HepG2 (cell line): ENCODE measurements around the gene EVL. TPM values are rescaled to one million over a fixed set of nuclear protein-coding genes. Genes with fewer than 3 reads are reported as not detected.

ENCODE experiments used
- ATAC-seq: fragments of 200-7000 bp; cut with Tn5 transposase; 3 replicates; pipeline ENCODE4 v1.9.1; 2020; ENCODE audit warnings: mild to moderate bottlenecking, moderate library complexity
- BruUV-seq: library from RNA; stranded (reverse); fragments of 400-500 nt; replicated peaks from 2 replicates; lab custom pipeline; 2021; lab: Mats Ljungman, UMichigan
- CTCF ChIA-PET: fragments of 300-600 bp; formaldehyde crosslinking; extraction: SDS; loops from one replicate; lab custom pipeline; 2021; ENCODE audit warnings: low total read pairs, inconsistent platforms, low intra/inter-chr PET ratio; lab: Yijun Ruan, JAX
- POLR2A ChIA-PET: fragments of 350-600 bp; sonication (Branson Sonifier 250); formaldehyde crosslinking; loops from one replicate; lab custom pipeline; 2020; ENCODE audit warnings: antibody characterized with exemption, inconsistent platforms; lab: Yijun Ruan, JAX
- DNase-seq: peaks from one replicate; pipeline ENCODE4 v3.0.0-alpha.2; 2015; ENCODE audit warnings: low spot score
- FAIRE-seq: peaks from 3 replicates; lab custom pipeline; 2011; peaks lifted over from hg19 to GRCh38; lab: Jason Lieb, UNC
- H2AFZ ChIP-seq: one replicate; pipeline ENCODE4 v1.6.1; 2011; ENCODE audit warnings: low read length, inconsistent platforms
- H3K27ac ChIP-seq: fragments of 300-600 bp; 3 replicates; pipeline ENCODE4 v1.8.0; 2011; ENCODE audit warnings: mixed run types, mild to moderate bottlenecking, mixed read lengths, low read length, inconsistent platforms; ENCODE audit not compliant: insufficient read depth; ENCODE audit errors: extremely low read length
- H3K27me3 ChIP-seq, 2 experiments: fragments of 200-600 bp in 1 of 2; 2 replicates in 1 of 2; 3 replicates in 1 of 2; pipeline versions ENCODE4 v1.6.0 to v1.8.0; 2011; ENCODE audit warnings: low read length in 2 of 2, mild to moderate bottlenecking in 2 of 2, moderate library complexity in 2 of 2, inconsistent platforms in 1 of 2; ENCODE audit not compliant: insufficient read depth in 2 of 2, control insufficient read depth in 1 of 2
- H3K36me3 ChIP-seq, 2 experiments: fragments of 200-600 bp in 1 of 2; replicated peaks in 1 of 2; 2 replicates in 1 of 2; 3 replicates in 1 of 2; pipeline versions ENCODE4 v1.5.1 to v1.8.0; 2011; ENCODE audit warnings: low read length in 2 of 2, inconsistent platforms in 1 of 2; ENCODE audit not compliant: insufficient read depth in 2 of 2, control insufficient read depth in 1 of 2
- H3K4me1 ChIP-seq: 2 replicates; pipeline ENCODE4 v1.5.1; 2012; ENCODE audit warnings: low read length, inconsistent platforms; ENCODE audit not compliant: insufficient read depth
- H3K4me2 ChIP-seq: 2 replicates; pipeline ENCODE4 v1.6.0; 2011; ENCODE audit warnings: low read depth, low read length, inconsistent platforms
- H3K4me3 ChIP-seq, 3 experiments: fragments of 200-600 bp in 1 of 3; sonication (generic), shearing (Covaris generic) in 1 of 3; replicated peaks in 1 of 3; 2 replicates each; pipeline ENCODE4 v1.5.1; 2011 to 2016; ENCODE audit warnings: low read length in 3 of 3, inconsistent platforms in 2 of 3, low read depth in 2 of 3, mild to moderate bottlenecking in 2 of 3, control low read depth in 1 of 3, mixed read lengths in 1 of 3; ENCODE audit not compliant: insufficient read depth in 1 of 3
- H3K79me2 ChIP-seq: one replicate; pipeline ENCODE4 v1.6.1; 2011; ENCODE audit warnings: low read length, inconsistent platforms; ENCODE audit not compliant: insufficient read depth
- H3K9ac ChIP-seq: 2 replicates; pipeline ENCODE4 v1.6.0; 2011; ENCODE audit warnings: mild to moderate bottlenecking, low read depth, low read length, inconsistent platforms; ENCODE audit not compliant: insufficient read depth
- H3K9me3 ChIP-seq: 2 replicates; pipeline ENCODE4 v1.5.1; 2012; ENCODE audit warnings: mild to moderate bottlenecking, low read length
- H4K20me1 ChIP-seq: 2 replicates; pipeline ENCODE4 v1.6.0; 2011; ENCODE audit warnings: inconsistent platforms, mild to moderate bottlenecking, low read length, moderate library complexity; ENCODE audit not compliant: insufficient read depth
- CBFB ChIP-seq: sonication (generic); formaldehyde crosslinking; IDR thresholded peaks from 2 replicates; pipeline ENCODE4 v1.4.0; 2020; ENCODE audit warnings: missing genetic modification reagents
- FOXJ3 ChIP-seq: sonication (generic); formaldehyde crosslinking; IDR thresholded peaks from 2 replicates; pipeline ENCODE4 v1.4.0; 2020; ENCODE audit warnings: missing genetic modification reagents, mild to moderate bottlenecking, borderline replicate concordance
- HNF4A ChIP-seq: sonication (generic); formaldehyde crosslinking; IDR thresholded peaks from 2 replicates; pipeline ENCODE4 v1.4.0; 2020; ENCODE audit warnings: missing genetic modification reagents
- IRF2 ChIP-seq: IDR thresholded peaks from 2 replicates; pipeline ENCODE4 v1.6.1; 2018; ENCODE audit warnings: missing genetic modification reagents, missing compliant biosample characterization
- KLF6 ChIP-seq: IDR thresholded peaks from 2 replicates; pipeline ENCODE4 v1.8.0; 2016; ENCODE audit warnings: missing biosample characterization, missing genetic modification reagents
- PRPF4 ChIP-seq: fragments of 200-400 bp; formaldehyde crosslinking; IDR thresholded peaks from 2 replicates; pipeline ENCODE4 v1.6.1; 2016; ENCODE audit warnings: low read length, low read depth; ENCODE audit not compliant: poor library complexity, severe bottlenecking
- ZNF138 ChIP-seq: sonication (generic); formaldehyde crosslinking; IDR thresholded peaks from 2 replicates; pipeline ENCODE4 v1.5.0; 2020; ENCODE audit warnings: mild to moderate bottlenecking, low read depth, missing genetic modification reagents
- ZNF333 ChIP-seq: sonication (generic); formaldehyde crosslinking; IDR thresholded peaks from 2 replicates; pipeline ENCODE4 v1.4.0; 2020; ENCODE audit warnings: mild to moderate bottlenecking, missing genetic modification reagents, borderline replicate concordance
- WGBS: methylation state at CpG from one replicate; pipeline ENCODE4 v1.1.6; 2017; ENCODE audit warnings: low lambda C conversion rate; 5-methylcytosine and 5-hydroxymethylcytosine counted together
- in situ Hi-C: cut with HindIII; loops from 2 replicates; pipeline ENCODE4 v1.10.0; 2017; ENCODE audit warnings: low pct_unique_long_range_greater_than_20kb; ENCODE audit not compliant: extremely low pct_ligation_motif_present
- intact Hi-C: fragments of 100-400 bp; cut with micrococcal nuclease; formaldehyde crosslinking; loops from one replicate; pipeline ENCODE4 v1.10.0; 2022; ENCODE audit not compliant: unreplicated experiment
- polyA plus RNA-seq, 8 experiments: library from polyadenylated mRNA; depleted of rRNA in 3 of 8; stranded (reverse) in 7 of 8; unstranded in 1 of 8; fragments of >200 nt; fragmentation: Illumina TruSeq in 4 of 8; extraction: Trizol in 4 of 8; gene quantifications; 2 replicates each; pipeline versions ENCODE4 v1.2.1 to v1.2.3, GENCODE V29; 2011 to 2016; ENCODE audit warnings: low read depth in 4 of 8, missing spikeins in 1 of 8, mixed read lengths in 1 of 8; ENCODE audit not compliant: insufficient read depth in 1 of 8
- total RNA-seq, 5 experiments: library from RNA; depleted of rRNA; stranded (reverse); fragments of >200 nt; fragmentation: Illumina TruSeq; extraction: Trizol; gene quantifications; 2 replicates each; pipeline ENCODE4 v1.2.3, GENCODE V29; 2016; ENCODE audit warnings: low read depth in 1 of 5
- TF ChIP-seq, protein P1 (sequence below): sonication (generic); formaldehyde crosslinking; conservative IDR thresholded peaks from 2 replicates; pipeline ENCODE4 v1.4.0; 2020; ENCODE audit warnings: mild to moderate bottlenecking, missing genetic modification reagents, moderate library complexity
- TF ChIP-seq, protein P2 (sequence below): IDR thresholded peaks from 2 replicates; pipeline ENCODE4 v1.6.1; 2018; ENCODE audit warnings: missing genetic modification reagents, mild to moderate bottlenecking, missing compliant biosample characterization
- TF ChIP-seq, protein P3 (sequence below): IDR thresholded peaks from 2 replicates; pipeline ENCODE4 v1.6.1; 2012; ENCODE audit warnings: low read depth, low read length, improper control_type of control experiment
- TF ChIP-seq, protein P4 (sequence below): sonication (generic); formaldehyde crosslinking; IDR thresholded peaks from 2 replicates; pipeline ENCODE4 v1.4.0; 2020; ENCODE audit warnings: missing genetic modification reagents, mild to moderate bottlenecking, borderline replicate concordance

The EVL gene
- total and polyA plus RNA-seq, 2 of the 13 experiments (the other 11 are each of a cell fraction or from before 2014, with no cell fraction given), result 15.1 to 31.2 TPM

DNA sequence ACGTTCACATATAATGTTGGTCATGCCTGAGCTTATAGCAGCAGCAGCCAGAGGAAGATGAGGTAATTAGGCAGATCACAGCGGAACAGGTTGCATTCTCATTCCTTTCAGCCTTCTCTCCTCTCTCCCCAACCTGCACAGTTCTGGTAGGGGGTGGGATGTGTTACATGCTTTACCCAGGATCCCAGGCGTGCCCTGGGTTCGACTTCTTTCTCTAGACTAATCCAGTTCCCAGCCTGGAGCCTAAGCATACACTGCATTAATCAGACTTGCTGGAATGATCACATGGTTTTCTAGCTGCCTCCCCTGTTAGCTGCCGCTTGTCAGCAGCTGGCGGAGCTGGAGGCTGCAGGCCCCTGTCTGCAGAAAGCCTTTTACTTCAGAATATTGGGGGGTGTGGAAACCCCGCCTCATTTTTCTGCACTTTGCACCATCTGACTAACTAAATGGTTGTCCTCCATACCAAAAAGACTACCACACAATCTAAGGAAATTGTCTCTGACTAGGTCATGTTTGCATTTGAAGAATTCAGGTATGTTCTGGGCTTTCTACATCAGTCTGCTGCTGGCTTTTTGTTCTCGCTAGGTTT lies 46.0 kb upstream of the EVL start:
- peak; percentile 65 for FAIRE-seq
- TF ChIP-seq PRPF4 (no peak), HNF4A (peak; percentile 52; the same call in 1 of the 2 replicates), KLF6 (CRISPR knock-in tag) (no peak), IRF2 (CRISPR knock-in tag) (no peak), ZNF333 (CRISPR knock-in tag) (no peak), ZNF138 (CRISPR knock-in tag) (no peak), FOXJ3 (CRISPR knock-in tag) (no peak), CBFB (no peak)
- TF ChIP-seq, protein P1, sequence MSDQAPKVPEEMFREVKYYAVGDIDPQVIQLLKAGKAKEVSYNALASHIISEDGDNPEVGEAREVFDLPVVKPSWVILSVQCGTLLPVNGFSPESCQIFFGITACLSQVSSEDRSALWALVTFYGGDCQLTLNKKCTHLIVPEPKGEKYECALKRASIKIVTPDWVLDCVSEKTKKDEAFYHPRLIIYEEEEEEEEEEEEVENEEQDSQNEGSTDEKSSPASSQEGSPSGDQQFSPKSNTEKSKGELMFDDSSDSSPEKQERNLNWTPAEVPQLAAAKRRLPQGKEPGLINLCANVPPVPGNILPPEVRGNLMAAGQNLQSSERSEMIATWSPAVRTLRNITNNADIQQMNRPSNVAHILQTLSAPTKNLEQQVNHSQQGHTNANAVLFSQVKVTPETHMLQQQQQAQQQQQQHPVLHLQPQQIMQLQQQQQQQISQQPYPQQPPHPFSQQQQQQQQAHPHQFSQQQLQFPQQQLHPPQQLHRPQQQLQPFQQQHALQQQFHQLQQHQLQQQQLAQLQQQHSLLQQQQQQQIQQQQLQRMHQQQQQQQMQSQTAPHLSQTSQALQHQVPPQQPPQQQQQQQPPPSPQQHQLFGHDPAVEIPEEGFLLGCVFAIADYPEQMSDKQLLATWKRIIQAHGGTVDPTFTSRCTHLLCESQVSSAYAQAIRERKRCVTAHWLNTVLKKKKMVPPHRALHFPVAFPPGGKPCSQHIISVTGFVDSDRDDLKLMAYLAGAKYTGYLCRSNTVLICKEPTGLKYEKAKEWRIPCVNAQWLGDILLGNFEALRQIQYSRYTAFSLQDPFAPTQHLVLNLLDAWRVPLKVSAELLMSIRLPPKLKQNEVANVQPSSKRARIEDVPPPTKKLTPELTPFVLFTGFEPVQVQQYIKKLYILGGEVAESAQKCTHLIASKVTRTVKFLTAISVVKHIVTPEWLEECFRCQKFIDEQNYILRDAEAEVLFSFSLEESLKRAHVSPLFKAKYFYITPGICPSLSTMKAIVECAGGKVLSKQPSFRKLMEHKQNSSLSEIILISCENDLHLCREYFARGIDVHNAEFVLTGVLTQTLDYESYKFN (CRISPR knock-in tag), result 0 out of 2 replicates have a peak, but pooled peaks have one; percentile 25
- TF ChIP-seq, protein P2, sequence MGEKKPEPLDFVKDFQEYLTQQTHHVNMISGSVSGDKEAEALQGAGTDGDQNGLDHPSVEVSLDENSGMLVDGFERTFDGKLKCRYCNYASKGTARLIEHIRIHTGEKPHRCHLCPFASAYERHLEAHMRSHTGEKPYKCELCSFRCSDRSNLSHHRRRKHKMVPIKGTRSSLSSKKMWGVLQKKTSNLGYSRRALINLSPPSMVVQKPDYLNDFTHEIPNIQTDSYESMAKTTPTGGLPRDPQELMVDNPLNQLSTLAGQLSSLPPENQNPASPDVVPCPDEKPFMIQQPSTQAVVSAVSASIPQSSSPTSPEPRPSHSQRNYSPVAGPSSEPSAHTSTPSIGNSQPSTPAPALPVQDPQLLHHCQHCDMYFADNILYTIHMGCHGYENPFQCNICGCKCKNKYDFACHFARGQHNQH, result no peak
- TF ChIP-seq, protein P3, sequence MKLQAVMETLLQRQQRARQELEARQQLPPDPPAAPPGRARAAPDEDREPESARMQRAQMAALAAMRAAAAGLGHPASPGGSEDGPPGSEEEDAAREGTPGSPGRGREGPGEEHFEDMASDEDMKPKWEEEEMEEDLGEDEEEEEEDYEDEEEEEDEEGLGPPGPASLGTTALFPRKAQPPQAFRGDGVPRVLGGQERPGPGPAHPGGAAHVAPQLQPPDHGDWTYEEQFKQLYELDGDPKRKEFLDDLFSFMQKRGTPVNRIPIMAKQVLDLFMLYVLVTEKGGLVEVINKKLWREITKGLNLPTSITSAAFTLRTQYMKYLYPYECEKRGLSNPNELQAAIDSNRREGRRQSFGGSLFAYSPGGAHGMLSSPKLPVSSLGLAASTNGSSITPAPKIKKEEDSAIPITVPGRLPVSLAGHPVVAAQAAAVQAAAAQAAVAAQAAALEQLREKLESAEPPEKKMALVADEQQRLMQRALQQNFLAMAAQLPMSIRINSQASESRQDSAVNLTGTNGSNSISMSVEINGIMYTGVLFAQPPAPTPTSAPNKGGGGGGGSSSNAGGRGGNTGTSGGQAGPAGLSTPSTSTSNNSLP, result 0 out of 2 replicates have a peak, but pooled peaks have one; percentile 11
- TF ChIP-seq, protein P4, sequence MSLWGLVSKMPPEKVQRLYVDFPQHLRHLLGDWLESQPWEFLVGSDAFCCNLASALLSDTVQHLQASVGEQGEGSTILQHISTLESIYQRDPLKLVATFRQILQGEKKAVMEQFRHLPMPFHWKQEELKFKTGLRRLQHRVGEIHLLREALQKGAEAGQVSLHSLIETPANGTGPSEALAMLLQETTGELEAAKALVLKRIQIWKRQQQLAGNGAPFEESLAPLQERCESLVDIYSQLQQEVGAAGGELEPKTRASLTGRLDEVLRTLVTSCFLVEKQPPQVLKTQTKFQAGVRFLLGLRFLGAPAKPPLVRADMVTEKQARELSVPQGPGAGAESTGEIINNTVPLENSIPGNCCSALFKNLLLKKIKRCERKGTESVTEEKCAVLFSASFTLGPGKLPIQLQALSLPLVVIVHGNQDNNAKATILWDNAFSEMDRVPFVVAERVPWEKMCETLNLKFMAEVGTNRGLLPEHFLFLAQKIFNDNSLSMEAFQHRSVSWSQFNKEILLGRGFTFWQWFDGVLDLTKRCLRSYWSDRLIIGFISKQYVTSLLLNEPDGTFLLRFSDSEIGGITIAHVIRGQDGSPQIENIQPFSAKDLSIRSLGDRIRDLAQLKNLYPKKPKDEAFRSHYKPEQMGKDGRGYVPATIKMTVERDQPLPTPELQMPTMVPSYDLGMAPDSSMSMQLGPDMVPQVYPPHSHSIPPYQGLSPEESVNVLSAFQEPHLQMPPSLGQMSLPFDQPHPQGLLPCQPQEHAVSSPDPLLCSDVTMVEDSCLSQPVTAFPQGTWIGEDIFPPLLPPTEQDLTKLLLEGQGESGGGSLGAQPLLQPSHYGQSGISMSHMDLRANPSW, result no peak

More for the DNA sequence above, 46.0 kb upstream of the EVL start:
- peaks cover 54% of the 10 kb centered on the region for H3K4me1 ChIP-seq
- H3K27ac ChIP-seq, result peak overlapping the region; percentile 49
- peaks cover 6% of the 10 kb centered on the region; the same call in 1 of the 2 replicates for H4K20me1 ChIP-seq
- WGBS, result 19% methylated on average over 8 of the region's 8 CpGs
- H3K4me3 ChIP-seq, result peak overlapping the region; percentile 44 to 52 (median 51)
- H3K4me2 ChIP-seq, result peak overlapping the region; percentile 92
- BruUV-seq, result no TSS peak
- intact Hi-C loops (no loop called here), in situ Hi-C loops (no loop called here)
- H3K79me2 ChIP-seq, result peaks cover 6% of the 10 kb centered on the region
- peak; percentile 94 for ATAC-seq
- no peaks in the 10 kb centered on the region for H3K9me3 ChIP-seq
- H3K27me3 ChIP-seq, result no peaks in the 10 kb centered on the region
- DNase-seq, result peak; percentile 84
- H3K36me3 ChIP-seq, result no peaks in the 10 kb centered on the region
- H2AFZ ChIP-seq, result no peak overlapping the region
- peak overlapping the region; percentile 42 for H3K9ac ChIP-seq
- ChIA-PET POLR2A (interaction anchor here (0.7 to 0.8 kb wide), 2 partner anchors 174 to 202 kb away, joined by 3 read pairs; no protein-coding TSS in a partner anchor), CTCF (no interaction called here)
